BLaER1 (cell line): Measurements from ENCODE around the gene RAB35.

Experiments used
- H3K27ac ChIP-seq: shearing (Covaris generic); formaldehyde crosslinking; 2 replicates; pipeline ENCODE4 v1.8.1; 2022
- H3K27me3 ChIP-seq: shearing (Covaris generic); formaldehyde crosslinking; 2 replicates; pipeline ENCODE4 v1.8.1; 2022
- H3K36me3 ChIP-seq: shearing (Covaris generic); formaldehyde crosslinking; 2 replicates; pipeline ENCODE4 v1.8.1; 2022
- H3K4me1 ChIP-seq: shearing (Covaris generic); formaldehyde crosslinking; 2 replicates; pipeline ENCODE4 v1.8.1; 2022
- H3K4me2 ChIP-seq: shearing (Covaris generic); formaldehyde crosslinking; 2 replicates; pipeline ENCODE4 v1.8.1; 2022
- H3K4me3 ChIP-seq: shearing (Covaris generic); formaldehyde crosslinking; 2 replicates; pipeline ENCODE4 v1.8.1; 2022
- H3K9ac ChIP-seq: shearing (Covaris generic); formaldehyde crosslinking; 2 replicates; pipeline ENCODE4 v1.8.1; 2022
- H3K9me3 ChIP-seq: shearing (Covaris generic); formaldehyde crosslinking; 2 replicates; pipeline ENCODE4 v1.8.1; 2022
- H4K20me1 ChIP-seq: shearing (Covaris generic); formaldehyde crosslinking; 2 replicates; pipeline ENCODE4 v1.8.1; 2022
- Cebpa-rat ChIP-seq: shearing (Covaris generic); IDR thresholded peaks from 2 replicates; pipeline ENCODE4 v1.8.1; 2022

Gene RAB35

DNA sequence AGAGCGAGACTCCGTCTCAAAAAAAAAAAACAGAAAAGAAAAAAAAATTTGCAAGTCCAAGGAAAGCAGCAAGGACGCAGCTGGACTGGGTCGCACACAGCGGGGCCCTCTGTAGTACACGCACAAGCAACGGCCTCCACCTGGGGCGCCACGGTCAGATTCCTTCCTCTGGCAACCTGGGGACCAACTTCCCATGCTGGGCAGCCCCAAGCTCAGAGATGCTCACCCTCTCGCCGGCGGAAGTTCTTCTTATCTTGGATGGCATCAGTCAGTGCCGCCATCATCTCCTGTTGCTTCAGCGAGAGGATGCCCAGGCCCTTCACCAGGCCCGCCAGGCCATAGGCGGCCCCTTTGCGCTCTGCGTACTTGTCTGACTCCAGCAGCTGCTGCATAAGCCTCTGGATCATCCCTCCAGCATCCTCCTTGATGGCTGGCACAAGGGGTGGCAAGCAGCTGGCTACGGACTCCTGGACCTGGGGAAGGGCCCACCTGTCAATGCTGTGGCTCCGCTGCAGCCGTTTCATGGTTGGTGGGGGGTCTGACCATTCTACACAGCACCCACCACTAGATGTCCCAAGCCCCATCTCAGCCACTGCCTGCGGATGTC lies 34.5 kb upstream of the RAB35 start:
- Histone ChIP-seq H3K9ac (no peak overlapping the region), H3K9me3 (no peaks in the 10 kb centered on the region), H3K27me3 (no peaks in the 10 kb centered on the region), H3K4me2 (no peak overlapping the region), H4K20me1 (peaks cover 53% of the 10 kb centered on the region), H3K4me3 (no peak overlapping the region), H3K27ac (no peak overlapping the region), H3K36me3 (peaks cover 96% of the 10 kb centered on the region), H3K4me1 (no peaks in the 10 kb centered on the region)
- no peak for TF ChIP-seq Cebpa-rat

DNA sequence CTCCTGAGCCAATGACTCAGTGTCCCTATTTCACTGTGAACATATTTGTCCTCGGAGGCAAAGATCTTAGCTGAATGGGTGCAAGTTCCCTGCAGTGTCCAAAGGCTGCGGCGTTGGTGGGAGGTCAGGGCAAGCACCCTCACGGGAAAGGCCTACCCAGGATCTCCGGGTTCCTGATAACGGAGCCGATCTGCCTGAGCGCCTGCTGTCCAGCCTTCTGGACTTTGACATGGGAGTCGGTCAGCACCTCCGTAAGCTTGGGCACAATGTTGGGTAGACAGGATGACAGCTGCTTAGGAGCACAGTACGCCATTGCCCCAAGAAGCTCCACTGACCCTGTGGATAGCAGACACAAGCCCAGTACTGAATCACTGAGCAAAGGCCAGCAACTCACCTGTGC lies 31.5 kb upstream of the RAB35 start:
- H3K9me3 ChIP-seq, result no peaks in the 10 kb centered on the region
- peaks cover 96% of the 10 kb centered on the region for H3K36me3 ChIP-seq
- H3K27me3 ChIP-seq, result no peaks in the 10 kb centered on the region
- peaks cover 52% of the 10 kb centered on the region for H4K20me1 ChIP-seq
- H3K9ac ChIP-seq, result no peak overlapping the region
- no peak overlapping the region for H3K4me2 ChIP-seq
- H3K4me1 ChIP-seq, result no peaks in the 10 kb centered on the region
- no peak overlapping the region for H3K4me3 ChIP-seq
- TF ChIP-seq Cebpa-rat, result no peak
- no peak overlapping the region for H3K27ac ChIP-seq

DNA sequence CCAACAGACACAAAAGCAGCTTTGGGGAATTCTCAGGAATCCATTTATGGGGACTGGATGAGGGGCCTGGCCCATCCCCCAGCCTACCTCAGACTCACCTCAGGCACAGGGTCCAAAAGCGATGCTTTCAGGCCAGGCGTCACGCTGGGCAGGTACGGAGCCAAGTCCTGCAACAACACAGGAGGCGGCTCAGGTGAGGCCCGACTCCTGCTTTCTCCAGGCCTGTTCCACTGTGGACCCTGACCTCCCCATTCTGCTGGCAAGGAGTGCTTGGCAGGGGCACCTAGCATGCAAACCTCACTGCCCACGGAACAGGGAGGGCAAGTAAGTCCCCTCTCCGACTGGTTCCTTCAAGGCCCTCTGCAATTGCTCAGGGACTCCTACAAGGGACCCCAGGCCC lies 28.6 kb upstream of the RAB35 start:
- TF ChIP-seq Cebpa-rat, result no peak

DNA sequence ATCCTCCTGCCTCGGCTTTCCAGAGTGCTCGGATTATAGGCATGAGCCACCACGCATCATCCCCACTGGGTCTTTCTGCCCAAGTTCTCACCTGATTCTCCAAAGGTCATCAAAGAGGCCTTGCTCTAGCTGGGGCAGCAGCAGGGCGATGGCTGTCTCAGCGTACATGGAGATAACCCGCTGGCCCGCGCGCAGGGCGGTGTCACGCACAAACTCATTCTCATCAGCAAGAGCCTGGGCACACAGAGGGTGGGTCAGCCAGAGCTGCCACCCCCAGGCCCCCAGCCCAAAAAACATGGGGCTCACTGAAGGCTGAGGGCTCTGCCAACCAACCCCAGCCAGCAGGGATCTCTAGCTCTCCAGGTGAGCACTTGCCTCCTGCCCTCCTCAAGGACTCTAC lies 27.7 kb upstream of the RAB35 start:
- Histone ChIP-seq H3K36me3 (peaks cover 100% of the 10 kb centered on the region), H3K27ac (no peak overlapping the region), H3K27me3 (no peaks in the 10 kb centered on the region), H4K20me1 (peaks cover 44% of the 10 kb centered on the region; the same call in 1 of the 2 replicates), H3K4me3 (no peak overlapping the region), H3K9ac (no peak overlapping the region), H3K4me1 (no peaks in the 10 kb centered on the region), H3K4me2 (no peak overlapping the region), H3K9me3 (no peaks in the 10 kb centered on the region)
- TF ChIP-seq Cebpa-rat, result no peak

More for the DNA sequence above, 28.6 kb upstream of the RAB35 start:
- Histone ChIP-seq H3K27ac (no peak overlapping the region), H4K20me1 (peaks cover 54% of the 10 kb centered on the region; the same call in 1 of the 2 replicates), H3K4me3 (no peak overlapping the region), H3K36me3 (peaks cover 100% of the 10 kb centered on the region), H3K4me1 (no peaks in the 10 kb centered on the region), H3K27me3 (no peaks in the 10 kb centered on the region), H3K4me2 (no peak overlapping the region), H3K9ac (no peak overlapping the region), H3K9me3 (no peaks in the 10 kb centered on the region)

DNA sequence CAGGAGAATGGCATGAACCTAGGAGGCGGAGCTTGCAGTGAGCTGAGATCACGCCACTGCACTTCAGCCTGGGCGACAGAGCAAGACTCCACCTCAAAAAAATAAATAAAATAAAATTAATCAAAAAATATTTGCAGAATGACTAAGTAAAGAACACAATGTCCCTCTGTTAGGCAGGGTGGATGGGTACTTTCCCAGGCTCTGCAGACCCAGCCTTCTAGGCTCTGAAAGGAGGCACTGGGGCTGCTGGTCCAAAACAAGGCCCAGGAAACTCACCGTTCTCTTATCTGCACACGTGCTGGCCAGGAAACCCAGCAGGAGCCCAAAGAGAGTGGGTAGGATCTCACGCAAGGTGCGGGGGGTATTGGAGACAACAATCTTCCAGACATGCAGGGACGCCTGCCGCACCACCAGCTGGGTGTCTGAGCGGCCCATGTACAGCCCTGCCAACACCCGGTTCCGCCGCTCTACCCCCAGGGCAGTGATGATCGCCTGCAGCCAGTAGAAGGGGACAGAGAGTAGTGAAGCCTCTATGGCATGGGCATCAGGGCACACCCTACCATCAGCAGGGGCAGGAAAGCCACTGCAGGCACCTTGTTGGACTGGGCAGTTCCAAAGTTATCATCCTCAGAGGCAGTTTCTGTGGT lies 25.8 kb upstream of the RAB35 start:
- Histone ChIP-seq H3K9ac (no peak overlapping the region), H3K27ac (no peak overlapping the region), H3K27me3 (no peaks in the 10 kb centered on the region), H4K20me1 (peaks cover 51% of the 10 kb centered on the region; the same call in 1 of the 2 replicates), H3K9me3 (no peaks in the 10 kb centered on the region), H3K36me3 (peaks cover 100% of the 10 kb centered on the region), H3K4me3 (no peak overlapping the region), H3K4me2 (no peak overlapping the region), H3K4me1 (no peaks in the 10 kb centered on the region)
- TF ChIP-seq Cebpa-rat, result no peak

DNA sequence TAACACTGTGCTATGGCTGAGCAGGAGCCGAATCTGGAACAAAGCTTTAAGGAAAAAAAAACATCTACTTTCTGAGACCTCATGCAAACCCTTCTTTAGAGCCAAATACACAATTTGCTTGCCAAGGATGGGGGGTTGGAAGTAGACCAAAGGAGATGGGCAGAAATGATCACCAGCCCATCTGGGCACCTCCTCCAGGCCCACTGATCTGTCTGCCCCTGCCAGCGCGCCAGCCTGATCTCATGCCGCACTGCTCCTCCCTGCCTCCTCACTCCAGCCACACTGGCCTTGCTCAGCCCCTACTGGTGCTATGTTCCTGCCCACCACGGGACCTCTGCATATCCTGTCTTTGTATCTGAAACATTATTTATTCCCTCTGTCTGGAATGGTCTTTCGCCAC lies 24.8 kb upstream of the RAB35 start:
- Histone ChIP-seq H3K27ac (no peak overlapping the region), H3K9ac (no peak overlapping the region), H3K9me3 (no peaks in the 10 kb centered on the region), H3K4me2 (no peak overlapping the region), H3K27me3 (no peaks in the 10 kb centered on the region), H3K36me3 (peaks cover 100% of the 10 kb centered on the region), H3K4me1 (no peaks in the 10 kb centered on the region), H4K20me1 (peaks cover 46% of the 10 kb centered on the region; the same call in 1 of the 2 replicates), H3K4me3 (no peak overlapping the region)
- no peak for TF ChIP-seq Cebpa-rat

DNA sequence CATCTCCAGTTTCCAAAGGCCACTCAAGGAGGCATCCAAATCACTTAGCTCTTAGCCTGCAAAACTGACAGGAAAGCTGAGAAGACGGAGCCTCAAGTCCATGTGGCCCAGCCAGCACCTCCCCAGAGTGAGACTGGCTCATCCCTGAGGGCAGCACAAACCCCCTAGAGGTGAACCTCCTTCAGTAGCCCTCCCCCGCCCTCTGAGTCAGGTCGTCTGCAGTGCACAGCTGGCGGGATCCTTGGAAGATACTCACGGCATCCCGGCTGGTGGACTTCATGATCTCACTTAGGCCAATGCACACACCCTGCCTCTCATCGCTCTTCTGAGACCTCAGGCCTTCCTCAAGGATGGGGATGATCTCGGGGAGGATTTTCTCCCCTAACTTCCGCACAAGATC lies 24.1 kb upstream of the RAB35 start:
- no peaks in the 10 kb centered on the region for H3K27me3 ChIP-seq
- no peaks in the 10 kb centered on the region for H3K9me3 ChIP-seq
- no peak overlapping the region for H3K4me2 ChIP-seq
- peaks cover 100% of the 10 kb centered on the region for H3K36me3 ChIP-seq
- TF ChIP-seq Cebpa-rat, result no peak
- no peak overlapping the region for H3K27ac ChIP-seq
- H3K4me1 ChIP-seq, result no peaks in the 10 kb centered on the region
- peaks cover 49% of the 10 kb centered on the region; the same call in 1 of the 2 replicates for H4K20me1 ChIP-seq
- no peak overlapping the region for H3K9ac ChIP-seq
- no peak overlapping the region for H3K4me3 ChIP-seq

DNA sequence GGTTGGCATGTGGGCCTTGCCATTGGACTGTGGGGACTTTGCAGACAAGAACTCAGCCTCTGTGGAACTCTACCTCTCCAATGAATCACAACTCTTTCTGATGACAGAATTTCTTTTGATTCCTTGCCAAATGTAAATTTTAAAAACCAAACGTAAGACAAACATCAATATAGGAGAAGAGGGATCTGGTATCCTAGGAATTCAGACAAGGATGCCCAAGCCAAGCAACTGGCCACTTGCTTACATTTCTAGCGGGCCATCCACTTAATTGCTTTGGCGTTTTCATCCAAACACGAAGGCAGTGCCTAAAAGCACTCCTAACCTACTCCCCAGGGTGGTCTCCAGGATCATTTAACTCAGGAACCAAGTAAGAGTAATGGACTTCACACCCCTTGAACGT lies 23.4 kb upstream of the RAB35 start:
- peaks cover 45% of the 10 kb centered on the region; the same call in 1 of the 2 replicates for H4K20me1 ChIP-seq
- no peak for TF ChIP-seq Cebpa-rat
- no peak overlapping the region for H3K4me3 ChIP-seq
- H3K4me1 ChIP-seq, result no peaks in the 10 kb centered on the region
- H3K4me2 ChIP-seq, result no peak overlapping the region
- no peaks in the 10 kb centered on the region for H3K27me3 ChIP-seq
- no peak overlapping the region for H3K9ac ChIP-seq
- H3K27ac ChIP-seq, result no peak overlapping the region
- peaks cover 100% of the 10 kb centered on the region for H3K36me3 ChIP-seq
- H3K9me3 ChIP-seq, result no peaks in the 10 kb centered on the region

DNA sequence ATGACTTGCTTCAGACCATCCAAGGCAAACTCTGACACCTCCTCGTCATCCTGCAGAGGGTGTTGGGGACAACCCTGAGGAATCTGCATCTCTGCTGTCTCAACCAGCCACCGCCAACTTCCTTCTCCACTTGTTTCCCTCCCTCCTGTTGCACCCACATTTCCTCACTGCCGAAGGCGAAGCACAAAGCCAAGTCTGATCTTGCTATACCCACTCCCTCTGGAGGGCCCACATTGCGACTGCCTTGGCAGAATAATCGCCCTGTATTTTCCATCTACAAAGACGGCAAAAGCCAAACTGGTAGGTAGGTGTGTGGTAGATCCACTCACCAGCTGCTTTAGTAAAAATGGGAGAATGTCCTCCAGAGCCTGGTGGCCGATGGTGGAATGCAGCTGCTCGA lies 21.8 kb upstream of the RAB35 start:
- H3K27me3 ChIP-seq, result no peaks in the 10 kb centered on the region
- H4K20me1 ChIP-seq, result peaks cover 49% of the 10 kb centered on the region
- peaks cover 11% of the 10 kb centered on the region; the same call in 1 of the 2 replicates for H3K4me1 ChIP-seq
- no peaks in the 10 kb centered on the region for H3K9me3 ChIP-seq
- no peak overlapping the region for H3K27ac ChIP-seq
- peaks cover 100% of the 10 kb centered on the region for H3K36me3 ChIP-seq
- no peak overlapping the region for H3K9ac ChIP-seq
- H3K4me2 ChIP-seq, result no peak overlapping the region
- no peak for TF ChIP-seq Cebpa-rat
- H3K4me3 ChIP-seq, result no peak overlapping the region

DNA sequence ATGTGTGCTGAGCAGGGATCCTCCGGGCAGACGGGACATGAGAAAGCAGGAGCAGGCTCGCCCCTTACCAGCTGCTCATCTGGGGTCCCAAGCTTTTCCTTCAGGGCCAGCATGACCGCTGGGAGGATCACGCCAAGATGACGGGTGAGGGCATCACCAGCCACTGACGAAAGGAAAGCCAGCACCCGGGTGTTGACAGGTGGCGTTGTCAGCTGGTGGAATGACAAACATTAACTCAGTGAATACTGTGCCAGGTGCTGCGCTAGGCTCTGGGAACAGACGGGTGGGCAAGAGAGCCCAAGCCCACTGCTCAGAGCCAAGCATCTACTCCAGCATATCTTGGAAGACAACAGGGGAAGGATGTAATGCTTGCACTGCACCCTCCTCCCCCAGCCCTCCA lies 21.3 kb upstream of the RAB35 start:
- peaks cover 16% of the 10 kb centered on the region; the same call in 1 of the 2 replicates for H3K4me1 ChIP-seq
- no peaks in the 10 kb centered on the region for H3K9me3 ChIP-seq
- no peak overlapping the region for H3K9ac ChIP-seq
- H3K4me3 ChIP-seq, result no peak overlapping the region
- peaks cover 100% of the 10 kb centered on the region for H3K36me3 ChIP-seq
- no peak for TF ChIP-seq Cebpa-rat
- H3K27me3 ChIP-seq, result no peaks in the 10 kb centered on the region
- H3K4me2 ChIP-seq, result no peak overlapping the region
- H3K27ac ChIP-seq, result no peak overlapping the region
- H4K20me1 ChIP-seq, result peaks cover 54% of the 10 kb centered on the region
